Endothelial cell of umbilical vein (primary cell): ENCODE measurements around the gene LAMTOR2. TPM values are rescaled to one million over a fixed set of nuclear protein-coding genes. Genes with fewer than 3 reads are reported as not detected.

Source experiments
- BruUV-seq: library from RNA; stranded (reverse); fragments of 400-500 nt; replicated peaks from 2 replicates; lab custom pipeline; 2021; lab: Mats Ljungman, UMichigan
- CTCF ChIA-PET: fragments of 300-600, 350-600 bp; sonication (Branson Sonifier 250); formaldehyde crosslinking; loops from one replicate; lab custom pipeline; 2021; ENCODE audit warnings: antibody characterized with exemption, inconsistent platforms; lab: Charles Lee
- POLR2A ChIA-PET: fragments of 300-600, 350-600 bp; sonication (Branson Sonifier 250); formaldehyde crosslinking; loops from one replicate; lab custom pipeline; 2021; ENCODE audit warnings: antibody characterized with exemption, inconsistent platforms; lab: Charles Lee
- DNase-seq: peaks from one replicate; pipeline ENCODE4 v3.0.0-alpha.2; 2011; ENCODE audit warnings: low read depth, low spot score
- FAIRE-seq: peaks from 2 replicates; lab custom pipeline; 2011; peaks lifted over from hg19 to GRCh38; lab: Jason Lieb, UNC
- H2AFZ ChIP-seq: 2 replicates; pipeline ENCODE4 v1.6.0; 2012; ENCODE audit warnings: low read depth, low read length, control low read depth, inconsistent platforms
- H3K27ac ChIP-seq: 2 replicates; pipeline ENCODE4 v1.5.1; 2011; ENCODE audit warnings: low read depth, mild to moderate bottlenecking, control low read depth, low read length, moderate library complexity; ENCODE audit not compliant: insufficient read depth
- H3K27me3 ChIP-seq, 2 experiments: 2 replicates each; pipeline versions ENCODE4 v1.6.0 to v1.6.1; 2011; ENCODE audit warnings: low read length in 2 of 2, mixed read lengths in 1 of 2; ENCODE audit not compliant: control insufficient read depth in 2 of 2, insufficient read depth in 2 of 2
- H3K36me3 ChIP-seq, 2 experiments: 2 replicates in 1 of 2; 3 replicates in 1 of 2; pipeline ENCODE4 v1.5.1; 2011; ENCODE audit warnings: low read length in 2 of 2, mild to moderate bottlenecking in 1 of 2, moderate library complexity in 1 of 2; ENCODE audit not compliant: control insufficient read depth in 2 of 2, insufficient read depth in 2 of 2; ENCODE audit errors: extremely low read depth in 1 of 2
- H3K4me1 ChIP-seq: 3 replicates; pipeline ENCODE4 v1.5.1; 2011; ENCODE audit warnings: mild to moderate bottlenecking, low read length; ENCODE audit not compliant: control insufficient read depth, insufficient read depth; ENCODE audit errors: extremely low read depth
- H3K4me2 ChIP-seq: 2 replicates; pipeline ENCODE4 v1.6.1; 2011; ENCODE audit warnings: low read length, control low read depth, mixed read lengths; ENCODE audit not compliant: insufficient read depth
- H3K4me3 ChIP-seq, 3 experiments: fragments of 200-600 bp in 1 of 3; sonication (generic), shearing (Covaris generic) in 1 of 3; replicated peaks in 1 of 3; 2 replicates each; pipeline ENCODE4 v1.5.1; 2011 to 2016; ENCODE audit warnings: control low read depth in 3 of 3, low read length in 3 of 3, mild to moderate bottlenecking in 2 of 3, inconsistent platforms in 1 of 3, low read depth in 1 of 3, moderate library complexity in 1 of 3; ENCODE audit not compliant: insufficient read depth in 1 of 3
- H3K79me2 ChIP-seq: 2 replicates; pipeline ENCODE4 v1.6.0; 2012; ENCODE audit warnings: low read length, inconsistent platforms; ENCODE audit not compliant: control insufficient read depth, insufficient read depth
- H3K9ac ChIP-seq: replicated peaks from 2 replicates; pipeline ENCODE3; 2011; ENCODE audit warnings: low read length, control low read depth; ENCODE audit not compliant: insufficient read depth; ENCODE audit errors: extremely low read depth
- H3K9me1 ChIP-seq: replicated peaks from 3 replicates; pipeline ENCODE4 v1.6.0; 2011; ENCODE audit warnings: mild to moderate bottlenecking, low read length; ENCODE audit not compliant: control insufficient read depth, insufficient read depth; ENCODE audit errors: extremely low read depth
- H3K9me3 ChIP-seq: replicated peaks from 2 replicates; pipeline ENCODE4 v1.5.1; 2012; ENCODE audit warnings: low read length, inconsistent platforms; ENCODE audit not compliant: control insufficient read depth, insufficient read depth
- H4K20me1 ChIP-seq: replicated peaks from 2 replicates; pipeline ENCODE3; 2011; ENCODE audit warnings: mild to moderate bottlenecking, low read length; ENCODE audit not compliant: control insufficient read depth, insufficient read depth; ENCODE audit errors: extremely low read depth
- EZH2 ChIP-seq: IDR thresholded peaks from 2 replicates; pipeline ENCODE4 v1.6.1; 2012; ENCODE audit warnings: borderline replicate concordance, low read depth, mild to moderate bottlenecking, moderate library complexity, low read length, inconsistent platforms; ENCODE audit not compliant: severe bottlenecking
- FOS ChIP-seq: IDR thresholded peaks from 2 replicates; pipeline ENCODE4 v1.6.1; 2011; ENCODE audit warnings: mild to moderate bottlenecking, low read length, moderate library complexity, borderline replicate concordance; ENCODE audit not compliant: insufficient read depth
- GATA2 ChIP-seq: IDR thresholded peaks from 2 replicates; pipeline ENCODE4 v1.7.0; 2011; ENCODE audit warnings: low read depth, mild to moderate bottlenecking, moderate library complexity, mixed read lengths, low read length; ENCODE audit not compliant: insufficient read length, insufficient read depth
- JUN ChIP-seq: IDR thresholded peaks from 2 replicates; pipeline ENCODE4 v1.6.1; 2011; ENCODE audit warnings: borderline replicate concordance, low read depth; ENCODE audit not compliant: insufficient read length, insufficient read depth
- MYC ChIP-seq: IDR thresholded peaks from one replicate; pipeline ENCODE4 v1.6.1; 2011; ENCODE audit warnings: mild to moderate bottlenecking, low read depth, low read length
- POLR2A ChIP-seq: IDR thresholded peaks from 2 replicates; pipeline ENCODE4 v1.6.1; 2012; ENCODE audit warnings: low read depth, mild to moderate bottlenecking, control low read depth, low read length
- POLR2AphosphoS5 ChIP-seq: IDR thresholded peaks from 2 replicates; pipeline ENCODE4 v1.6.1; 2012; ENCODE audit warnings: low read depth, mild to moderate bottlenecking, control low read depth, low read length, moderate library complexity; ENCODE audit not compliant: insufficient read depth
- dilution Hi-C: fragments of 300-500 bp; cut with MboI; formaldehyde crosslinking; loops from one replicate; pipeline ENCODE4 v1.15.0; 2019; ENCODE audit warnings: low sequenced_read_pairs; ENCODE audit not compliant: extremely low pct_ligation_motif_present
- intact Hi-C: fragments of 100-400 bp; cut with micrococcal nuclease; formaldehyde crosslinking; loops from one replicate; pipeline ENCODE4 v1.10.0; 2022
- polyA plus RNA-seq, 4 experiments: library from polyadenylated mRNA; depleted of rRNA in 3 of 4; stranded (reverse) in 3 of 4; unstranded in 1 of 4; fragments of >200 nt; gene quantifications; 2 replicates each; pipeline versions ENCODE4 v1.2.1 to v1.2.3, GENCODE V29; 2011 to 2012; ENCODE audit warnings: missing spikeins in 1 of 4
- total RNA-seq: library from RNA; stranded (reverse); gene quantifications from 2 replicates; pipeline ENCODE4 v1.2.3, GENCODE V29; 2021
- TF ChIP-seq, protein P1 (sequence below), 2 donors: IDR thresholded peaks; 1 replicate in 1 of 2; 2 replicates in 1 of 2; pipeline ENCODE4 v1.5.1; 2011; ENCODE audit warnings: low read length in 2 of 2, mild to moderate bottlenecking in 2 of 2, moderate library complexity in 2 of 2, control low read depth in 1 of 2, inconsistent platforms in 1 of 2, low read depth in 1 of 2; ENCODE audit not compliant: insufficient read depth in 1 of 2; ENCODE audit errors: extremely low read depth in 1 of 2
- TF ChIP-seq, protein P2 (sequence below): IDR thresholded peaks from 2 replicates; pipeline ENCODE4 v1.6.1; 2011; ENCODE audit not compliant: insufficient read depth, insufficient read length

Gene LAMTOR2
- total and polyA plus RNA-seq, 2 donors (not counting 3 experiments of a cell fraction or from before 2014, with no cell fraction given): 77.7 to 136 TPM

DNA sequence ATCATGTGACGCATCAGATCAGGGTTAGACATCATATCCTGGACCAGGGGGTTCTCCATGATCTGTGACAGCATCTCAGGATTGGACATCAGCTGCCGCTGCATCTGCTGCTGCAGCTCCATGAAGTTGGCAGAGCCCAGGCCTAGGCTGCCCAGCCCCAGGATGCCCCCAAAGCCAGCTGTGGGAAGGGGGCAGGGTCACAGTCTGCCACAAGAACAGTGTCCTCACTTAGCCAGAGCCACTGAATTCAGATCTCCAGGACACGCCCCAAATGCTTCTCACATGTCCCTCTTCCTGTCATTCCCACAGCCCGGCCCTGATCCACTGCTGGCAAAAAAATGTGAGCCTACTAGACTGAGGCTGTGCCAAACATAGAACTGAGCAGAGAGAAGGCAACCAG, 4.2 kb upstream of the LAMTOR2 start:
- H3K4me2 ChIP-seq: no peak overlapping the region
- DNase-seq (no peak), FAIRE-seq (no peak)
- intact Hi-C loops: no loop called here
- dilution Hi-C loops: no loop called here
- no peak overlapping the region for H3K27ac ChIP-seq
- ChIA-PET CTCF (interaction anchor here (0.6 to 2.2 kb wide), 4 partner anchors 9 to 61 kb away, joined by 3 to 14 read pairs (median 5); no protein-coding TSS in a partner anchor), POLR2A (no interaction called here)
- H3K4me3 ChIP-seq: no peak overlapping the region
- H3K9me3 ChIP-seq: no peaks in the 10 kb centered on the region
- H3K36me3 ChIP-seq: peaks cover 0 to 6% of the 10 kb centered on the region in 2 experiments
- H2AFZ ChIP-seq: no peak overlapping the region
- no peaks in the 10 kb centered on the region for H3K9me1 ChIP-seq
- peaks cover 19% of the 10 kb centered on the region for H3K4me1 ChIP-seq
- H3K79me2 ChIP-seq: peaks cover 19% of the 10 kb centered on the region
- no peak overlapping the region for H3K9ac ChIP-seq
- no peaks in the 10 kb centered on the region for H4K20me1 ChIP-seq
- no peaks in the 10 kb centered on the region for H3K27me3 ChIP-seq
- BruUV-seq: no TSS peak
- no peak for TF ChIP-seq JUN
- TF ChIP-seq POLR2A: no peak
- TF ChIP-seq FOS: no peak
- TF ChIP-seq, protein P1, sequence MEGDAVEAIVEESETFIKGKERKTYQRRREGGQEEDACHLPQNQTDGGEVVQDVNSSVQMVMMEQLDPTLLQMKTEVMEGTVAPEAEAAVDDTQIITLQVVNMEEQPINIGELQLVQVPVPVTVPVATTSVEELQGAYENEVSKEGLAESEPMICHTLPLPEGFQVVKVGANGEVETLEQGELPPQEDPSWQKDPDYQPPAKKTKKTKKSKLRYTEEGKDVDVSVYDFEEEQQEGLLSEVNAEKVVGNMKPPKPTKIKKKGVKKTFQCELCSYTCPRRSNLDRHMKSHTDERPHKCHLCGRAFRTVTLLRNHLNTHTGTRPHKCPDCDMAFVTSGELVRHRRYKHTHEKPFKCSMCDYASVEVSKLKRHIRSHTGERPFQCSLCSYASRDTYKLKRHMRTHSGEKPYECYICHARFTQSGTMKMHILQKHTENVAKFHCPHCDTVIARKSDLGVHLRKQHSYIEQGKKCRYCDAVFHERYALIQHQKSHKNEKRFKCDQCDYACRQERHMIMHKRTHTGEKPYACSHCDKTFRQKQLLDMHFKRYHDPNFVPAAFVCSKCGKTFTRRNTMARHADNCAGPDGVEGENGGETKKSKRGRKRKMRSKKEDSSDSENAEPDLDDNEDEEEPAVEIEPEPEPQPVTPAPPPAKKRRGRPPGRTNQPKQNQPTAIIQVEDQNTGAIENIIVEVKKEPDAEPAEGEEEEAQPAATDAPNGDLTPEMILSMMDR (IDR thresholded peaks at IDR 0.05; ENCODE audit: extremely low read depth in 1 of 2, insufficient read depth in 1 of 2, low read depth in 1 of 2, low read length in 2 of 2): no peak
- TF ChIP-seq, protein P2, sequence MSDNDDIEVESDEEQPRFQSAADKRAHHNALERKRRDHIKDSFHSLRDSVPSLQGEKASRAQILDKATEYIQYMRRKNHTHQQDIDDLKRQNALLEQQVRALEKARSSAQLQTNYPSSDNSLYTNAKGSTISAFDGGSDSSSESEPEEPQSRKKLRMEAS: no peak
- TF ChIP-seq GATA2: no peak
- no peak for TF ChIP-seq MYC
- TF ChIP-seq EZH2: no peak
- TF ChIP-seq POLR2AphosphoS5: no peak
